Gastroesophageal sphincter (tissue), 3 donors: ENCODE data around the gene ACBD5.

Experiments used
- CTCF ChIP-seq, 4 experiments: fragments of 200-600 bp in 2 of 4; fragments of 450-650 bp in 2 of 4; sonication (generic) in 1 of 4; IDR thresholded peaks; one replicate each; pipeline ENCODE4 v1.5.1; 2017 to 2019; ENCODE audit warnings: antibody characterized with exemption in 4 of 4, mild to moderate bottlenecking in 2 of 4, moderate library complexity in 2 of 4
- POLR2AphosphoS5 ChIP-seq: sonication (generic); formaldehyde crosslinking; IDR thresholded peaks from one replicate; pipeline ENCODE4 v1.6.1; 2017; ENCODE audit warnings: antibody characterized with exemption

GRCh38 chr10:27188897-27189296 is 51.7 kb downstream of the ACBD5 start:
- TF ChIP-seq CTCF (IDR thresholded peaks at IDR 0.05): no peak
- TF ChIP-seq POLR2AphosphoS5: no peak
